NCI-H2196 (cell line): ENCODE measurements around the gene SLC13A5.
"Not testable (repeated sequence)": the region's sequence is repeated elsewhere in the genome, so short reads cannot be mapped to it uniquely, and the experiment has no call there.

Experiments used
- DNase-seq: peaks from one replicate; lab custom pipeline; 2025; ENCODE audit not compliant: unreplicated experiment; lab: John Stamatoyannopoulos, UW

SLC13A5 gene

GRCh38 chr17:6666557-6666956, 46.6 kb downstream of the SLC13A5 start:
- DNase-seq, result no peak

- peak; percentile 50 for DNase-seq
Observed at GRCh38 chr17:6666077-6666521, 47.1 kb downstream of the SLC13A5 start.

- DNase-seq, result not testable (repeated sequence)
Observed at GRCh38 chr17:6663200-6663599, 50.0 kb downstream of the SLC13A5 start.

GRCh38 chr17:6661464-6661848, 51.7 kb downstream of the SLC13A5 start:
- no peak for DNase-seq

- no peak for DNase-seq
Observed at GRCh38 chr17:6660805-6661463, 52.2 kb downstream of the SLC13A5 start.

- no peak for DNase-seq
Observed at GRCh38 chr17:6660101-6660500, 53.1 kb downstream of the SLC13A5 start.

GRCh38 chr17:6658411-6658810, 54.8 kb downstream of the SLC13A5 start:
- DNase-seq, result not testable (repeated sequence)

- DNase-seq, result no peak
Observed at GRCh38 chr17:6657633-6658287, 55.4 kb downstream of the SLC13A5 start.

GRCh38 chr17:6656797-6657632, 56.2 kb downstream of the SLC13A5 start:
- peak; percentile 25 for DNase-seq

- DNase-seq, result not testable (repeated sequence)
Observed at GRCh38 chr17:6655732-6656361, 57.3 kb downstream of the SLC13A5 start.

- DNase-seq, result peak; percentile 60
Observed at GRCh38 chr17:6654841-6655731, 58.1 kb downstream of the SLC13A5 start.

GRCh38 chr17:6651919-6652452, 61.2 kb downstream of the SLC13A5 start:
- peak; percentile 15 for DNase-seq

- DNase-seq, result peak; percentile 85
Observed at GRCh38 chr17:6651354-6651918, 61.7 kb downstream of the SLC13A5 start, which contains the start of the genes C17orf100 and MED31. C17orf100 (plus strand) TSS chr17:6651762; CDS start chr17:6651914, 152 bp downstream. MED31 (minus strand) TSS chr17:6651605; CDS start chr17:6651528, 77 bp downstream.

- DNase-seq, result peak; percentile 35
Observed at GRCh38 chr17:6648181-6648580, 65.0 kb downstream of the SLC13A5 start.

- DNase-seq, result peak; percentile 62
Observed at GRCh38 chr17:6643451-6644125, 69.6 kb downstream of the SLC13A5 start.

- no peak for DNase-seq
Observed at GRCh38 chr17:6642592-6642991, 70.6 kb downstream of the SLC13A5 start.

- DNase-seq, result no peak
Observed at GRCh38 chr17:6641247-6641863, 71.8 kb downstream of the SLC13A5 start.

GRCh38 chr17:6640536-6641246, 72.5 kb downstream of the SLC13A5 start, which contains the start of the genes KIAA0753 and TXNDC17:
KIAA0753 (minus strand) TSS chr17:6640711; CDS start chr17:6635103, 5,608 bp downstream.
TXNDC17 (plus strand) TSS chr17:6641060; CDS start chr17:6641083, 23 bp downstream.
- peak; percentile 67 for DNase-seq
